Stimulated activated CD8-positive, alpha-beta memory T cell treated with anti-CD3 and anti-CD28 coated beads, Interleukin-4, amount 100 ng/mL, for 48 hours (primary cell): ENCODE measurements around the gene TSPAN33.

Experiments used
- DNase-seq: peaks from one replicate; pipeline ENCODE4 v3.0.0-alpha.2; 2020

Gene TSPAN33

DNA sequence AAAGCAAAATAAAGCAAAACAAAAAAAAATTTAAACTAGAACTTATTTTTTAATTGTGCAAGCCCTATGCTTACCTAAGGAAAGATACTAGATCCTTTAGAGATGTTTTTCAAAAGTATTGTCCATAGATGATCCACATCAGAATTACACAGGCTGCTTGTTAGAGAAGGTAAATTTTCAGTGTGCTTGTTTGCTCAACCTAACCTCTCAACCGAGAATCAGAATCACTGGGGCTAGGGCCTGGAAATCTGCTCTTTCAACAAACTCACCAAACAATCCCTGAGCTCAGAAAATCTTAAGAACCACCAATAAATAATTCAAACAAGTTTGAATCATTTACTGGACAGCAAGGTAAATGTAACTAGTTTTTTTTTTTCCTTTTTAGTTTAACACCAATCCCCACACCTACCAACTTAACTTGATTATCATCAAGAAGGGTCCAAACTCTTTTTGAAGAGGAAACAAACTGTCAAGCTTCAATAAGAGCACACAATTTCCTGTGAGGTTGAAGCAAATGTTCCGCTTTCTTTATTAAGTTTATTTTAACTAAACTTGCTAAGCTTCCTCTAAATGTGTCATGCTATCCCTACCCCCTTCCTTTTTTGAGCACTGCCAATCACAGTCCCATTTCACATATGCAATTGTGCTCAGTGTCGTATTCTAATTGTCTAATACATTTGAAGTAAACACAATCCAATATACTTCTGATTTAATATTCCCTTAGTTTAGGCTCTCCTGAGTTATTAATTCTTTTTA lies 7.4 kb upstream of the TSPAN33 start:
- DNase-seq, result no peak

GRCh38 chr7:129143724-129144094 lies 798 bp upstream of the TSPAN33 start:
- no peak for DNase-seq

DNA sequence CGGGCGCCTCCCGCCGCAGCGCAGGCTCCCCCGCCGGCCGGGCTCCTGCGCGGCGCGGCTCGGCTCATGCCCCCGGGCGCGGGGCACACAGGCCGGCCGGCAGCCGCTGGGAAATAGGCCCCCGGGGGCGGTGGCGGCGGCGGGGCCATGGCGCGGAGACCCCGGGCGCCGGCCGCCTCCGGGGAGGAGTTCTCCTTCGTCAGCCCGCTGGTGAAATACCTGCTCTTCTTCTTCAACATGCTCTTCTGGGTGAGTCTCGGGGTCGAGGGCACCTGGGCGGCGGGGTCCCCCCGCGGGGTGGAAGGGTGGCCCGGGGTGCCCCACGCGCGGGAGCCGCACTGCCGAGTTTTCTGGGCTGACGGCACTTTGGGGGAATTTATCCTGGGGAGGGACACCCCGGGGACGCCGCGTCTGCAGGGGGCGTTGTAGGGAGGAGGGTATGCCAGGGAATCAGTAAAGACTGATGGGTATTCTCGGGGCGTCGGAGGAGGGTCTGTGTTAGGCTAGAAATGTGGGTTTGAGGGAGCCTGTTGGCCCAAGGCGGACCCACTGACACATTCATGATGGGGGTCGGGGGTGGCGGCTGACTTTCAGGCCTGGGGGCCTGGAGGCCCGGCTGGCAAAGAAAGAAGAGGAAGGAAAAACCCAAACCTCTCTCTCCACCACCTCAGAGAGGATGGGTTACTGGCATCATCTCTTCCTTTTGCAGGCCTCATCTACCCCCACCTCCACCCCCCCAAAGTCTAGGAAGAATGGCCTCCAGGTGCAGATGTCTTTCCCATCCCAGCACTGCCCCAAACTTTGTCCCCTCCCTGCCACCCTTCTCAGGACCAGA lies 544 bp downstream of the TSPAN33 start:
- peak; percentile 56 for DNase-seq

DNA sequence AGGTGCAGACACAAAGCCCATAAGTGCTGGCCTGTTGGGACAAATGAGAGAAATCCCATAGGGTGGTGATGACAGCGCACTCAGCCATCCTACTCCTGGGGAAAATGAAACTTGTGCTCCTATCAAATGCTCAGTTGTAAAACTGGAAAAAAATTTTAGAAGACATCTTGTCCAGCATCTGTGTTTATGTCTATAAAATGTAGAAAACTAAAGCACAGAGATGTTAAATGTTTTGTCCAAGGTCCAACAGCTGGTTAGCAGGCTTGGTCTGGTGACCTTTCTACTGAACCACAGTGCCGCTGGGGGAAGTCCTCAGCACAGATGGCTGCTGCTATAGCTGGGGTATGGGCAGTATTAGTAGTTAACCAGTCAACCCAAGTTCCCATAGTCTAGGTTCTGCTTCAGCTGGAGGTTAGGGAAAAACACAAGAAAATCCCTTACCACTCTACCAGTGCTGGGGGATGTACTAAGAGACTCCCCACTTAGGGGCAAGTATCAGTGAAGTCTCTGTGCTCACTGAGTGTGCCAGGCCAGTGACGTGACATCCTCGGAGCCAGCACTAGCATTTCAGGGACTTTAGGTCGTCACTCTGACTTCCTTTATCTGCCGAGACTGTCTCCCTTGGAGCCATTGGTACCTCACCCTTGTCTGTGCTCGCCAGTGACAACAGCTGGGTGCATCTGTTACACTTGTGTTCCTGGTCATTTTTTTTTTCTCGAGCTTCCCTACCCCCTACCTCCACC lies 1.9 kb downstream of the TSPAN33 start:
- DNase-seq, result no peak

- DNase-seq, result no peak
Observed at GRCh38 chr7:129147731-129148130, 3.2 kb downstream of the TSPAN33 start.

DNA sequence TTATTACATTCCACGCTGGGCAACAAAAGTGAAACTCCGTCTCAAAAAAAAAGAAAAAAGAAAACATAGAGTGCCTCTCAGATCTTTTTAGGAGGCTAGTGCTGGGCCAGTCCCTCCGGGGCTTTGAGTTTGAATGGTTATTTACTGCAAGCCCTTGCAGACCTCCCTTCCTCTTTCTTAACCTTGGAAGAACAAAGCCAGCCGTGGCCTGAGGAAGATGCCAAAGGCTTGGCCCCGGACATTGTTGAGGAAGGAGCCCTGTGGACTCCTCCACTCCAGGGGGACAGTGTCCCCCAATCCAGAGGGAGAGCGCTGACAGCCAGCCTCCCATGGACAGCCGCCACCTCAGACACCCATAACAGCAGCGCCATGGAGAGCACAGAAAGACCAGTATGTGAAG lies 5.0 kb downstream of the TSPAN33 start:
- DNase-seq, result no peak

GRCh38 chr7:129150199-129150996 lies 5.9 kb downstream of the TSPAN33 start:
- no peak for DNase-seq

GRCh38 chr7:129157651-129158050 lies 13.1 kb downstream of the TSPAN33 start:
- no peak for DNase-seq

GRCh38 chr7:129159539-129159938 lies 15.0 kb downstream of the TSPAN33 start:
- DNase-seq, result no peak

DNA sequence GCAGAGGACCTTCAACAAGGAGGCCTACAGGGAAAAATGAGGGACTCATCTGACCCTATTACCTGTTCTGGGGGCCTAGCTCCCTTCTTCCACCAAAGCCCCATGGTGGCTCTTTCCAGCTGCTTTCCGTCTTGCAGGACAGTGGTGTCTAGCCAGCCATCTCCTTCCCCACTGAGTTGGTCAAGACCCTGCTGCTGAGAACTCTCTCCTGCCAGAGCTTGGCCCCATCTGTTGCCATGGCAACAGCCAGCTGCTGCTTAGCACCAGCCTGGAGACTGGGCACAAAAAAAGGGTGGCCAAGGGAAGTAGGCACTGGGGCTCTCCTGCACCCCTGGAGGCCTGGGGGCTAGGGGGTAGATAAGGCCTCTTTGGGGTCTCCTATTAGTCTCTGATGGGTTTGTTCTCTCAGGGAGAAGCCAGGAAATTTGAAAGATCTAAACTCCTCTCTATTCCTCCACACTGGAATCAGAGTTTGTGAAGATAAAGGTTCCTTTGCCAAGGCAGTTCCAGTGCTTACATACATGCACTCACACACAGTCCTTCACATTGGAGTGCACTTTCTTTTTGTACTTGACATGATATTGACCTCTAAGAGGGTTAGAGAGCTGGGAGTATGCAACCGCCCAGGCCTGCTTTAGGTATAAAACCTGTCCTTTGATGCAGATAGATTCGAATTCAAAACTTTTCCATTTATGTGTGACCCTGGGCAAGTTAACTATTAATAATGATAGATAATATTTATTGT lies 15.8 kb downstream of the TSPAN33 start:
- DNase-seq, result no peak

- no peak for DNase-seq
Observed at GRCh38 chr7:129161524-129162225, 17.2 kb downstream of the TSPAN33 start.

GRCh38 chr7:129162732-129163131 lies 18.2 kb downstream of the TSPAN33 start:
- DNase-seq, result no peak

- DNase-seq, result no peak
Observed at GRCh38 chr7:129163875-129164544, 19.5 kb downstream of the TSPAN33 start.

DNA sequence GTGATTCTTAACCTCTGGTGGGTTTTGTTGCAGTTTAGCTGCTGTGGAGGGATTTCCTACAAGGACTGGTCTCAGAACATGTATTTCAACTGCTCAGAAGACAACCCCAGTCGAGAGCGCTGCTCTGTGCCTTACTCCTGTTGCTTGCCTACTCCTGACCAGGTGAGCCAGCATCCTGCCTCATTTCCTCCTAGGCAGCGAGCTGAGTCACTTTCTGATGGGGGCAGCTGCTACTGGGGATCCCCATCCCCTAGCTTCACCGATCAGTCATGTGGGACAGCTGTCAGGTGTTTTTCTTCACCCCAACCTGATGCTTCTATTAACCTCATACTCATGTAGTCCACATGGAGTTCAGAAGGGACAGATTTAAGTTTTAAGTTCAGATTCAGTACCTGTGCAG lies 22.2 kb downstream of the TSPAN33 start:
- DNase-seq, result no peak

DNA sequence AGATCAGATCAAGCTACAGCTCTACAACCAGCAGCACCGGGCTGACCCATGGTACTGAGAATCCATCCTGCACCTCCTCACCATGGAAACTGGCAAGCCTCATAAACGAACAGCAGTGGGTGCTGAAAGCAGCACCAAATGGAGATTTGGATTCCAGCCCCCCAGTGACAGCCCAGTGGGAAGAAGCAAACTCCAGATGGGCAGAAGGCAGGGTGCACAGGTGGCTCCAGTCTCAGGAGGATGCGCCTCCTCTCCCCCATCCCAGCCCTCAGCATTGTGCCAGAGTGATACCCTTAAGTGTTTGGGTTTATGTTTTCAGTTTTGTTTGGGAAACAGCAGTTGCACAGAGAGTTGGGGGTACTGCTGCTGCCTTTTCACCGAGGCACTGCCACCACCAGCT lies 23.3 kb downstream of the TSPAN33 start:
- DNase-seq, result no peak

DNA sequence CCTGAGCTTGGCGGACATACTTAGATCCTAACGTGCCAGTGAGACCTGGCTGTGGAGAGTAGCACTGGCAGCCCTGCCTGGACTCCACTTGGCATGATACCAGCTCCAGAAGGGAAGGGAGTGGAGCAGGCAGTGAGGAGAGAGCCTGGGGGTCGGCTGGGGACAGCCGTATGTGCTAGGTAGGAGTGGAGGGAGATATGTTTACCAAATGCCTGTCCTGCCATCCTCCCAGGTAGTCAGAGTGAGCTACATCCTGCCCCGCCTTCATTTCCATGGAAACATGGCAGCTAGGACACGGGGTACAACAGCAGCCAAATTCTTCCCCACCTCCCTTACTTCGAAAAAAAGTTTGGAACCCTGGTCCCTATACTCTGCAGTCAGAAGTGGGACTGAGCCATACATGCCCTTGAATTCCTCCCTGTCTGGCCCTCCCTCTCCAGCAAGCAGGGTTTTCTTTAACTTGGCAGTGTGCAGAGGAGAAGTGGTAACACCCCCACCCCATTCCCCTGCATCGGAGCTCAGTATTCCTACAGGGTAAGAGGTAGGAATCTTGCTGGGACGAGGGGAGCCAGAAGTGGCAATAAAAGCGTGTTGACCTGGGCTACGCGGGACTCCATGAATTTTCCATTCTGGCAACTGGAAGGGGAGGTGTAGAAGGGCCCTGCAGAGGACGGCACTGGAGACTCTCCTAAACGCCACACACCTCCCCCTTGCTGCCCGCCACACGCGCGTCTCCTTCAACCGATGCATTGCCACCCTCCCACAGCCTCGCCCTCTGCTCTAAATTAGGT lies 23.9 kb downstream of the TSPAN33 start:
- no peak for DNase-seq

DNA sequence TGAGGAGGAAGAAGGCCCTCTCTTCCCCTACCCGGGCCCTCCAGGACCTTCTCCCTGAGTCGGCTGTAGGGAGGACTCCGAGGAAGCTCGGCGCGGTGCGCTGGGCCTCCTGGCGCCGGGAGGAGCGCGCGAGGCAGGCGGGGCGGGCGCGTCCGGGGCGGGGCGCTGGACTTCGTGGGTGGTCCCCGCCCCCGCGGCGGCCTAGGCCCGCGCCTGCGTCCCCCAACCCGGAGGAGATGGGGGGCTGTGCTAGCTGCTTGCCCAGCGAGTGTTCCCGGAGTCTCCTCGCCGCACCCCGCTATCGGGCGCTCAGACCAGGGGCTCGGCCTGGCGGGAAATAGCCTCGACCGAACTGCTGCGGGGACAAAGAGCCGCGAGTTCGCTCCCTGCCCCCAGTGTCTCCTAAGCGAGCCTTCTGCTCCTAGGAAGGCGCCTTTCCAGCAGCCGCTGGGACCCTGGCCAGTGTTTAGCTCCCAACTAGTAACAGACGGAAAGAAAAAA lies 24.7 kb downstream of the TSPAN33 start:
- peak; percentile 67 for DNase-seq

DNA sequence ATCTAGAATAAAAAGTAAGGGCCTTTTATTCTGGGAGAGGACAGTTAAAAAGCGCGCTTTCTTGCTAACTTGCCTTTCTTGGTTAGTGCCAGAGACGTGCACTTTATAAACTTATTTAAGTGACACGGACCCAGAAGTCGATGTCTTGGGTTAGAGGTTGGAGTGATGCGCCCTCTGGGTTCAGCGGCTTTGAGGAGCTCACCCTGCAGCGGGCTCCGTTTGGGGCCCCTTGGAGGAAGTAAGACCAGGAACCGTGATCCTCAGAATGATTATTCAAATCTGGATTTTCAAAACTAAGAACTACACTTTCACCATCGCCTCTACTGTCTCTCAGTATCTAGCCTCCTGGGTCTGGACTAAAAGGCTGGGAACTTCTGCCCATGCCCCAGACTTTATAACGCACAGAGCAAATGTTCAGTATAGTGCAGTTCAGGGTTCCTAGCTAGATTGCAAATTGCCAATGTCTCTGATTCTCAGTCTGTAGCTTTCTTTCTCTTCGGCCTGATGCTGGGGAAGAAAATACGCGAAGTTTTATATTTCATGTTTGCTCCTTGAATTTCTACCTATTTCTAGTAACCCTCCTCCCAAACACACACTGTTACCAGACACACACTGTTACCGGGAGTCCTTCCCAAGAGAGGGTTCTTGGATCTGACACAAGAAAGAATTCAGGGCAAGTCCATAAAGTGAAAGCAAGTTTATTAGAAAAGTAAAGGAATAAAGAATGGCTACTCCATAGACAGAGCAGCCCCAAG lies 25.4 kb downstream of the TSPAN33 start:
- DNase-seq, result peak; percentile 55

DNA sequence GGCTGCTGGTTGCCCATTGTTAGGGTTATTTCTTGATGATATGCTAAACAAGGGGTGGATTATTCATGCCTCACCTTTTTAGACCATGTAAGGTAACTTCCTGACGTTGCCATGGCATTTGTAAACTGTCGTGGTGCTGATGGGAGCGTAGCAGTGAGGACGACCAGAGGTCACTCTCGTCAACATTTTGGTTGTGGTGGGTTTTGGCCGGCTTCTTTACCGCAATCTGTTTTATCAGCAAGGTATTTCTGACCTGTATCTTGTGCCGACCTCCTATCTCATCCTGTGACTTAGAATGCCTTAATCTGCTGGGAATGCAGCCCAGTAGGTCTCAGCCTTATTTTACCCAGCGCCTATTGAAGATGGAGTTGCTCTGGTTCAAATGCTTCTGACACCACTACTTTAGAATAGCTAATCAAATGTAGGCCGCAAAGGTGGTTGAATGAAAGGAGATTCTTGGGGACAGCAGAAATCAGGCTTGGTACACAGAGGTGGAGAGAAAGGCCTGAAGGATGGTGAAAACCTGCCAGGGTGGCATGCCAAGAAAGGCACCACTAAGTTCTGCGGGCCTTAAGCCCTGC lies 26.0 kb downstream of the TSPAN33 start:
- DNase-seq, result no peak
